GM12878 (cell line): ENCODE results near the gene ATXN1. TPM values are rescaled to one million over a fixed set of nuclear protein-coding genes. Genes with fewer than 3 reads are reported as not detected.
A peak's percentile ranks its signal among the peaks of the same experiment; 100 is the strongest.
"Not testable (repeated sequence)": the region's sequence is repeated elsewhere in the genome, so short reads cannot be mapped to it uniquely, and the experiment has no call there.

Experiments used
- ATAC-seq: fragments of 200-7000 bp; cut with Tn5 transposase; 3 replicates; pipeline ENCODE4 v1.9.1; 2020; ENCODE audit warnings: mild to moderate bottlenecking, moderate library complexity
- BruUV-seq: library from RNA; stranded (reverse); fragments of 400-500 nt; replicated peaks from 2 replicates; lab custom pipeline; 2021; lab: Mats Ljungman, UMichigan
- CTCF ChIA-PET: fragments of 300-600 bp; sonication (Branson Sonifier 250); formaldehyde crosslinking; extraction: SDS; loops from one replicate; lab custom pipeline; 2021; ENCODE audit warnings: inconsistent platforms; lab: Yijun Ruan, JAX
- POLR2A ChIA-PET: fragments of 350-600 bp; formaldehyde crosslinking; extraction: SDS; loops from one replicate; lab custom pipeline; 2021; ENCODE audit warnings: inconsistent platforms; lab: Charles Lee
- RAD21 ChIA-PET: fragments of 300-600 bp; sonication (Branson Sonifier 250); formaldehyde crosslinking; loops from one replicate; lab custom pipeline; 2023; ENCODE audit warnings: antibody characterized with exemption; ENCODE audit not compliant: unreplicated experiment; lab: Charles Lee
- SMC1A ChIA-PET: fragments of 300-600 bp; sonication (Branson Sonifier 250); formaldehyde crosslinking; loops from one replicate; lab custom pipeline; 2023; ENCODE audit not compliant: unreplicated experiment, uncharacterized antibody; lab: Charles Lee
- DNase-seq: peaks from one replicate; pipeline ENCODE4 v3.0.0-alpha.2; 2011; ENCODE audit warnings: low read depth, low spot score
- FAIRE-seq: peaks from 3 replicates; lab custom pipeline; 2011; peaks lifted over from hg19 to GRCh38; lab: Jason Lieb, UNC
- H2AFZ ChIP-seq: 2 replicates; pipeline ENCODE4 v1.6.0; 2011; ENCODE audit warnings: low read depth, low read length, control low read depth; ENCODE audit not compliant: control insufficient read depth
- H3K27ac ChIP-seq: 2 replicates; pipeline ENCODE4 v1.5.1; 2011; ENCODE audit warnings: control low read depth; ENCODE audit not compliant: control insufficient read depth, insufficient read depth
- H3K27me3 ChIP-seq, 2 experiments: replicated peaks in 1 of 2; 2 replicates each; pipeline versions ENCODE4 v1.6.0 to v1.6.1; 2011; ENCODE audit warnings: low read length in 1 of 2; ENCODE audit not compliant: control insufficient read depth in 2 of 2, insufficient read depth in 2 of 2
- H3K36me3 ChIP-seq, 2 experiments: 2 replicates each; pipeline ENCODE4 v1.5.1; 2011; ENCODE audit warnings: low read length in 1 of 2; ENCODE audit not compliant: control insufficient read depth in 2 of 2, insufficient read depth in 2 of 2
- H3K4me1 ChIP-seq: 2 replicates; pipeline ENCODE4 v1.6.1; 2011; ENCODE audit warnings: mild to moderate bottlenecking, low read length, moderate library complexity, mixed read lengths; ENCODE audit not compliant: control insufficient read depth, insufficient read depth
- H3K4me2 ChIP-seq: 2 replicates; pipeline ENCODE4 v1.6.0; 2011; ENCODE audit warnings: control low read depth; ENCODE audit not compliant: control insufficient read depth, insufficient read depth
- H3K4me3 ChIP-seq: fragments of 200-600 bp; sonication (generic); 2 replicates; pipeline ENCODE4 v1.5.1; 2016
- H3K79me2 ChIP-seq: 2 replicates; pipeline ENCODE4 v1.6.0; 2011; ENCODE audit warnings: low read length; ENCODE audit not compliant: control insufficient read depth, insufficient read depth
- H3K9ac ChIP-seq: 2 replicates; pipeline ENCODE4 v1.8.0; 2011; ENCODE audit warnings: low read length, control low read depth, mixed read lengths; ENCODE audit not compliant: control insufficient read depth, insufficient read depth
- H3K9me3 ChIP-seq: replicated peaks from 3 replicates; pipeline ENCODE4 v1.5.1; 2011; ENCODE audit warnings: mild to moderate bottlenecking, low read length; ENCODE audit not compliant: control insufficient read depth, insufficient read depth
- H4K20me1 ChIP-seq: 2 replicates; pipeline ENCODE4 v1.6.0; 2011; ENCODE audit not compliant: control insufficient read depth, insufficient read depth
- EP300 ChIP-seq, 2 experiments: fragments of 150-350 bp in 1 of 2; IDR thresholded peaks; 2 replicates each; pipeline ENCODE4 v1.6.1; 2011 to 2012; ENCODE audit warnings: low read depth in 2 of 2, low read length in 2 of 2, borderline replicate concordance in 1 of 2, improper control_type of control experiment in 1 of 2, inconsistent platforms in 1 of 2; ENCODE audit not compliant: control insufficient read depth in 1 of 2
- SMC3 ChIP-seq: IDR thresholded peaks from 2 replicates; pipeline ENCODE4 v1.6.1; 2011; ENCODE audit warnings: low read length, improper control_type of control experiment, borderline replicate concordance
- WRNIP1 ChIP-seq: IDR thresholded peaks from 2 replicates; pipeline ENCODE4 v1.6.1; 2011; ENCODE audit warnings: low read depth, low read length, improper control_type of control experiment, borderline replicate concordance
- WGBS: methylation state at CpG from one replicate; pipeline ENCODE4 v1.1.6; 2016; ENCODE audit warnings: low lambda C conversion rate; ENCODE audit not compliant: insufficient replicate concordance, insufficient coverage; ENCODE audit errors: missing lambda C conversion rate; 5-methylcytosine and 5-hydroxymethylcytosine counted together
- in situ Hi-C: fragments of 300-500 bp; cut with MboI; formaldehyde crosslinking; loops from 9 replicates; pipeline ENCODE4 v1.14.3; 2018; ENCODE audit warnings: mixed read lengths
- intact Hi-C: fragments of 100-400 bp; cut with micrococcal nuclease; formaldehyde crosslinking; loops from one replicate; pipeline ENCODE4 v1.14.2; 2022; ENCODE audit not compliant: unreplicated experiment
- polyA plus RNA-seq, 11 experiments: library from polyadenylated mRNA; depleted of rRNA in 4 of 11; unstranded in 6 of 11; stranded (reverse) in 5 of 11; fragments of >200 nt; fragmentation: Nextera tagmentation in 4 of 11; fragmentation: Illumina TruSeq in 1 of 11; extraction: Ambion mirVana in 4 of 11; extraction: Trizol in 1 of 11; gene quantifications; 1 replicate in 1 of 11; 2 replicates in 10 of 11; pipeline versions ENCODE4 v1.2.1 to v1.2.3, GENCODE V29; 2011 to 2016; ENCODE audit warnings: inconsistent platforms in 2 of 11, missing spikeins in 2 of 11, low read depth in 1 of 11
- total RNA-seq, 4 experiments: library from RNA; depleted of rRNA in 3 of 4; stranded (reverse); fragments of >200 nt in 3 of 4; fragmentation: Illumina TruSeq in 1 of 4; extraction: Trizol in 1 of 4; gene quantifications; 2 replicates each; pipeline versions ENCODE4 v1.2.1 to v1.2.3, GENCODE V29; 2013 to 2021
- TF ChIP-seq, protein P1 (sequence below), 3 experiments: IDR thresholded peaks in 2 of 3; conservative IDR thresholded peaks in 1 of 3; 2 replicates each; pipeline ENCODE4 v1.5.1; 2011; ENCODE audit warnings: low read depth in 3 of 3, low read length in 3 of 3, mild to moderate bottlenecking in 3 of 3, control low read depth in 2 of 3, moderate library complexity in 2 of 3, inconsistent platforms in 1 of 3, mixed read lengths in 1 of 3; ENCODE audit not compliant: control insufficient read depth in 2 of 3, insufficient read depth in 1 of 3; ENCODE audit errors: extremely low read depth in 1 of 3
- TF ChIP-seq, protein P2 (sequence below): fragments of 450-650 bp; IDR thresholded peaks from 2 replicates; pipeline ENCODE4 v1.6.1; 2017; ENCODE audit warnings: mild to moderate bottlenecking, low read depth, inconsistent platforms; ENCODE audit not compliant: poor library complexity, severe bottlenecking

ATXN1 gene
- total and polyA plus RNA-seq, 10 of the 15 experiments (the other 5 are each of a cell fraction or from before 2014, with no cell fraction given) = 12.2 to 51.2 (median 20.5) TPM

DNA sequence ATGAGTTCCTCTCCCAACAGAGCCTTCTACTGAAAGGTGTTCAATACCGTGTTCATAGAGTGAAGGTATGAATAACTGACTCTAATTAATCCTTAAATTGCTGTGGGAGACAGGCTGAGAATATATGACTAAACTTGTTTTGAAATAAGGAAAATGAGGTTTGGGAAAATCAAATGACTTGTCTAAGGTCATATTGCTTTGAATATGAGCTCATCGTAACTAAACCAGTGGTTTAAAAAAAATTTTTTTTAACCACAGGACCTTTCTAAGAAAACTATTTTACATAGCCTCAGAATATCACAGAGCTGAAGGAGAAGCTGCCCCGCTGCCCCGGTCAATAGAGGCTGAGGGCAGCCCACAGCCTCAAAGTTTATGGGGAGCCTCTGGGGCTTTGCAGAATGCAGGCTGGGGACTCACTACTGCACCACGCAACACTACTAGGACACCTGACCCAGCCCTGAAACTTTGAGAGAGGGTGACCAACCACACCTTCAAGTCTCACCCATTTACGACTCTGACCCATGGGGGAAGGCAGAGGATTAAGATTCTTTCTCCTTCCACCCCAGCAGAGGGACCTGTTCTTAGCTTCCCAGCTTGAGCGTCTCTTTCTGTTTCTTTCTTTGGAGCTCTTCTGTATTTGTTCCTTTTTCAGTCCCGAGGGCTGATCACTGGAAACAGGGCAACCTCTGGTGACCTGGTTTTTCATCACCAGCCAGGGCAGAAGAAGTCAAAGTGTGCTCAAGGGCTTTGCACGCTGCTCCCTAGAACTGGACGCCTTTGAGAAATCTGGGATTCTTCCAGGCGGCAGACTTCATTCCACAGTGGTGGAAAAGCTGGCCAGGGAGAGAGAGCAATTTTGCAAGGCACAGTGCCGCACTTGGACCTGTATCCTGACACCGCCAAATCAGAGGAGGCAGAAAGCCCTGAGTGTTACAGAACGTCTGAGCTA is 220.2 kb downstream of the ATXN1 start (continued):
- TF ChIP-seq, protein P1, sequence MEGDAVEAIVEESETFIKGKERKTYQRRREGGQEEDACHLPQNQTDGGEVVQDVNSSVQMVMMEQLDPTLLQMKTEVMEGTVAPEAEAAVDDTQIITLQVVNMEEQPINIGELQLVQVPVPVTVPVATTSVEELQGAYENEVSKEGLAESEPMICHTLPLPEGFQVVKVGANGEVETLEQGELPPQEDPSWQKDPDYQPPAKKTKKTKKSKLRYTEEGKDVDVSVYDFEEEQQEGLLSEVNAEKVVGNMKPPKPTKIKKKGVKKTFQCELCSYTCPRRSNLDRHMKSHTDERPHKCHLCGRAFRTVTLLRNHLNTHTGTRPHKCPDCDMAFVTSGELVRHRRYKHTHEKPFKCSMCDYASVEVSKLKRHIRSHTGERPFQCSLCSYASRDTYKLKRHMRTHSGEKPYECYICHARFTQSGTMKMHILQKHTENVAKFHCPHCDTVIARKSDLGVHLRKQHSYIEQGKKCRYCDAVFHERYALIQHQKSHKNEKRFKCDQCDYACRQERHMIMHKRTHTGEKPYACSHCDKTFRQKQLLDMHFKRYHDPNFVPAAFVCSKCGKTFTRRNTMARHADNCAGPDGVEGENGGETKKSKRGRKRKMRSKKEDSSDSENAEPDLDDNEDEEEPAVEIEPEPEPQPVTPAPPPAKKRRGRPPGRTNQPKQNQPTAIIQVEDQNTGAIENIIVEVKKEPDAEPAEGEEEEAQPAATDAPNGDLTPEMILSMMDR (IDR thresholded peaks at IDR 0.05 in 2 of 3, conservative IDR thresholded peaks at IDR 0.05 in 1 of 3; ENCODE audit: control insufficient read depth in 2 of 3, extremely low read depth in 1 of 3, insufficient read depth in 1 of 3, low read depth in 3 of 3, low read length in 3 of 3) = peak; percentile 9 to 26 (median 13); a peak in 3 of 6 replicates
- peak; percentile 20; the same call in 1 of the 2 replicates for TF ChIP-seq SMC3
- TF ChIP-seq EP300 (IDR thresholded peaks at IDR 0.05; ENCODE audit: borderline replicate concordance in 1 of 2, control insufficient read depth in 1 of 2, low read depth in 2 of 2, low read length in 2 of 2) = peak in 1 of 2 experiments; percentile 44; a peak in 1 of 4 replicates
- no peak for TF ChIP-seq WRNIP1
- TF ChIP-seq, protein P2, sequence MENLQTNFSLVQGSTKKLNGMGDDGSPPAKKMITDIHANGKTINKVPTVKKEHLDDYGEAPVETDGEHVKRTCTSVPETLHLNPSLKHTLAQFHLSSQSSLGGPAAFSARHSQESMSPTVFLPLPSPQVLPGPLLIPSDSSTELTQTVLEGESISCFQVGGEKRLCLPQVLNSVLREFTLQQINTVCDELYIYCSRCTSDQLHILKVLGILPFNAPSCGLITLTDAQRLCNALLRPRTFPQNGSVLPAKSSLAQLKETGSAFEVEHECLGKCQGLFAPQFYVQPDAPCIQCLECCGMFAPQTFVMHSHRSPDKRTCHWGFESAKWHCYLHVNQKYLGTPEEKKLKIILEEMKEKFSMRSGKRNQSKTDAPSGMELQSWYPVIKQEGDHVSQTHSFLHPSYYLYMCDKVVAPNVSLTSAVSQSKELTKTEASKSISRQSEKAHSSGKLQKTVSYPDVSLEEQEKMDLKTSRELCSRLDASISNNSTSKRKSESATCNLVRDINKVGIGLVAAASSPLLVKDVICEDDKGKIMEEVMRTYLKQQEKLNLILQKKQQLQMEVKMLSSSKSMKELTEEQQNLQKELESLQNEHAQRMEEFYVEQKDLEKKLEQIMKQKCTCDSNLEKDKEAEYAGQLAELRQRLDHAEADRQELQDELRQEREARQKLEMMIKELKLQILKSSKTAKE = peak; percentile 37

DNA sequence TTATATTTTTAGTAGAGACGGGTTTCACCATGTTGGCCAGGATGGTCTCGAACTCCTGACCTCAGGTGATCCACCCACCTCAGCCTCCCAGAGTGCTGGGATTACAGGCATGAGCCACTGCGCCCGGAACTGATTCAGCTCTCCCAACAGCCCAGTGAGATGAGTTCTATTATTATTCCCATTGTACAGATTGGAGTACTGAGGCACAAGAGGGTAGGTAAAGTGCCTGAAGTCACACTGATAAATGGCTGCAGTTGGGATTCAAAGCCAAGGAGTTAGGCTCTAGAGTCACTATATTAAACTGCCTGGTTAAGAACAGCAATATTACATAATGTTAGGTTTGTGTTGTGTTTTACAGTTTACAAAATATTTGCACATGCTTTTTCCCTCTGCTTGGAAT is 220.9 kb downstream of the ATXN1 start:
- BruUV-seq, intact Hi-C loops: not testable (repeated sequence)
- WGBS = 89% methylated on average over 4 of the region's 4 CpGs

More for the DNA sequence above, 220.9 kb downstream of the ATXN1 start:
- H3K27ac ChIP-seq, H3K9ac ChIP-seq, FAIRE-seq, H3K4me1 ChIP-seq, H2AFZ ChIP-seq, in situ Hi-C loops, H3K27me3 ChIP-seq, POLR2A ChIA-PET, H3K9me3 ChIP-seq, H3K4me2 ChIP-seq, DNase-seq, H3K36me3 ChIP-seq, ATAC-seq, H3K79me2 ChIP-seq, H3K4me3 ChIP-seq, H4K20me1 ChIP-seq: not testable (repeated sequence)
- ChIA-PET RAD21 (interaction anchor here (1.0 to 1.5 kb wide), 14 partner anchors 21 to 223 kb away, joined by 3 to 11 read pairs (median 4); partner anchors contain the start of gene ATXN1), SMC1A (interaction anchor here (0.6 to 1.8 kb wide), 15 partner anchors 9 to 231 kb away, joined by 3 to 7 read pairs (median 4); partner anchors contain the start of gene ATXN1), CTCF (interaction anchor here (0.6 to 2.5 kb wide), 9 partner anchors 11 to 223 kb away, joined by 3 to 12 read pairs (median 3); no protein-coding TSS in a partner anchor)
